Measurements from ENCODE around the gene GRIP2.

DNA sequence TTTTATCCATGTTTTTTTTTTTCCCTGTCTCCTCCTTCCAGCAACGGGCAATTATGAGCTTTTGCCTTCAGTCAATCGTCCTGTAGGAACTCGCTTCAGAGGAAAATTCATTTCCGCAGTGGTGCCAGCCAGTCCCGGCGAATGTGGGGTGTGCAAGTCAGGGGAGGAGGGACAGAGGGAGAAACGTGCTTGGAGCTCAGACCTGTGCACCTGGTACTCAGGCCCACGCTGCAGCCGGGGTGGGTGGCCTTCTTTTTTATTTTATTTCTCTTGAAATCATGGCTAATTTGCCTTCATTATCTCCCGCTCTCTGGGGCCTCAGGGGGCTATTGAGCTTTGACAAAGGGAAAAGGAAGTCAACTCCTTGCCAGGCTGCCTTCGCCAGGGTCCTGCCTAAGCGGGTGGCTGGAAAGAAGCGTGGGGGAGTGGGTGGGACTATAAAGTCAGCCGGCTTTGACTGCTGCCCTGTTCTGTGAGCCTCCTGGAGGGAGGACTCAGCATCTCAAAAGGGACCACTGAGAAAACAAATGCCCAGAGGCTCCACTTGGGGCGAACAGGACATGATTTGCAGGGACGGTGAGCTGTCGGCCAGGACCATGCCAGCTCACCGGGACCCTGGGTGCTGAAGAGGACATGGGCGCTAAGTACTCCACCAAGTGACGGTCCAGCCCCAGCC lies 5.5 kb downstream of the GRIP2 start:
- TF ChIP-seq POLR2A (IDR thresholded peaks at IDR 0.05) (no peak), CTCF (IDR thresholded peaks at IDR 0.05) (no peak)
